Activated CD8-positive, alpha-beta T cell treated with anti-CD3 and anti-CD28 coated beads for 36 hours (primary cell): ENCODE data around the gene ACOT7. TPM values are rescaled to one million over a fixed set of nuclear protein-coding genes. Genes with fewer than 3 reads are reported as not detected.

Experiments
- ATAC-seq: fragments of 200-7000 bp; cut with Tn5 transposase; one replicate; pipeline ENCODE4 v1.10.0; 2021; ENCODE audit warnings: mild to moderate bottlenecking, moderate library complexity
- CTCF ChIA-PET: fragments of 350-600 bp; sonication (Branson Sonifier 250); formaldehyde crosslinking; loops from one replicate; lab custom pipeline; 2021; ENCODE audit warnings: antibody characterized with exemption; lab: Charles Lee
- POLR2A ChIA-PET: fragments of 350-600 bp; sonication (Branson Sonifier 250); formaldehyde crosslinking; loops from one replicate; lab custom pipeline; 2021; ENCODE audit warnings: antibody characterized with exemption; lab: Charles Lee
- DNase-seq: peaks from one replicate; pipeline ENCODE4 v3.0.0-alpha.2; 2020
- H3K27ac Mint-ChIP-seq: one replicate; pipeline ENCODE4 v1.8.0; 2021; ENCODE audit warnings: mild to moderate bottlenecking, mixed read lengths
- H3K27me3 Mint-ChIP-seq: one replicate; pipeline ENCODE4 v1.8.0; 2021; ENCODE audit warnings: mixed read lengths
- H3K36me3 Mint-ChIP-seq: one replicate; pipeline ENCODE4 v1.8.0; 2021; ENCODE audit warnings: low read depth, mixed read lengths
- H3K4me1 Mint-ChIP-seq: one replicate; pipeline ENCODE4 v1.8.0; 2021; ENCODE audit warnings: low read depth, mixed read lengths
- H3K4me3 Mint-ChIP-seq: one replicate; pipeline ENCODE4 v1.8.0; 2021; ENCODE audit warnings: mild to moderate bottlenecking, moderate library complexity, mixed read lengths
- H3K9me3 Mint-ChIP-seq: one replicate; pipeline ENCODE4 v1.8.0; 2021; ENCODE audit warnings: mixed read lengths
- CTCF ChIP-seq: fragments of 200-600 bp; IDR thresholded peaks from one replicate; pipeline ENCODE4 v1.8.0; 2022; ENCODE audit warnings: antibody characterized with exemption, mild to moderate bottlenecking
- intact Hi-C: fragments of 100-400 bp; cut with micrococcal nuclease; formaldehyde crosslinking; loops from one replicate; pipeline ENCODE4 v1.10.0; 2022
- total RNA-seq, 2 experiments: library from RNA; stranded (reverse); gene quantifications; one replicate each; pipeline ENCODE4 v1.2.3, GENCODE V29; 2021

ACOT7 gene
- total RNA-seq, 2 experiments from 2014 or later = 80.4 to 86.7 TPM

- POLR2A ChIA-PET = interaction anchor here (1.0 to 1.2 kb wide), 2 partner anchors 16 to 367 kb away, joined by 3 read pairs; no protein-coding TSS in a partner anchor
- H3K36me3 Mint-ChIP-seq = peaks cover 38% of the 10 kb centered on the region
- no peaks in the 10 kb centered on the region for H3K9me3 Mint-ChIP-seq
- H3K4me1 Mint-ChIP-seq = peaks cover 19% of the 10 kb centered on the region
- peaks cover under 1% of the 10 kb centered on the region for H3K27me3 Mint-ChIP-seq
- intact Hi-C loops = no loop called here
- ATAC-seq (no peak), DNase-seq (no peak)
- no peak overlapping the region for H3K4me3 Mint-ChIP-seq
- no peak overlapping the region for H3K27ac Mint-ChIP-seq
- CTCF ChIA-PET = interaction anchor here (2.4 kb wide), 1 partner anchor 13 kb away, joined by 5 read pairs; no protein-coding TSS in a partner anchor
- TF ChIP-seq CTCF = no peak
Observed at GRCh38 chr1:6233376-6233775, 160.2 kb downstream of the ACOT7 start.

- H3K27ac Mint-ChIP-seq = no peak overlapping the region
- no peak for TF ChIP-seq CTCF
- H3K36me3 Mint-ChIP-seq = peaks cover 33% of the 10 kb centered on the region
- no peaks in the 10 kb centered on the region for H3K9me3 Mint-ChIP-seq
- CTCF ChIA-PET = interaction anchor here (0.6 to 2.4 kb wide), 2 partner anchors 15 to 21 kb away, joined by 3 to 8 read pairs; no protein-coding TSS in a partner anchor
- intact Hi-C loops = no loop called here
- no peak for ATAC-seq
- no peaks in the 10 kb centered on the region for H3K4me1 Mint-ChIP-seq
- POLR2A ChIA-PET = interaction anchor here (1.1 to 1.9 kb wide), 2 partner anchors 9 to 20 kb away, joined by 3 to 4 read pairs; partner anchors contain the start of gene RNF207
- no peaks in the 10 kb centered on the region for H3K27me3 Mint-ChIP-seq
- no peak overlapping the region for H3K4me3 Mint-ChIP-seq
- DNase-seq = no peak
Observed at GRCh38 chr1:6225651-6226050, 167.9 kb downstream of the ACOT7 start.

- intact Hi-C loops = no loop called here
- no peaks in the 10 kb centered on the region for H3K9me3 Mint-ChIP-seq
- ATAC-seq = no peak
- no peak for TF ChIP-seq CTCF
- no peak overlapping the region for H3K4me3 Mint-ChIP-seq
- ChIA-PET CTCF (interaction anchor here (0.6 to 2.4 kb wide), 3 partner anchors 14 to 20 kb away, joined by 3 to 8 read pairs (median 4); no protein-coding TSS in a partner anchor), POLR2A (interaction anchor here (0.7 to 1.9 kb wide), 5 partner anchors 10 to 24 kb away, joined by 3 to 4 read pairs (median 3); partner anchors contain the start of genes ICMT and RNF207)
- H3K4me1 Mint-ChIP-seq = no peaks in the 10 kb centered on the region
- peaks cover 32% of the 10 kb centered on the region for H3K36me3 Mint-ChIP-seq
- H3K27me3 Mint-ChIP-seq = no peaks in the 10 kb centered on the region
- no peak overlapping the region for H3K27ac Mint-ChIP-seq
- no peak for DNase-seq
Observed at GRCh38 chr1:6224718-6225117, 168.8 kb downstream of the ACOT7 start.

- Mint-ChIP-seq H3K36me3 (peaks cover 30% of the 10 kb centered on the region), H3K9me3 (no peaks in the 10 kb centered on the region), H3K27ac (no peak overlapping the region), H3K4me3 (no peak overlapping the region), H3K4me1 (no peaks in the 10 kb centered on the region), H3K27me3 (no peaks in the 10 kb centered on the region)
- ChIA-PET CTCF (interaction anchor here (1.2 to 2.4 kb wide), 2 partner anchors 15 to 19 kb away, joined by 4 to 8 read pairs; no protein-coding TSS in a partner anchor), POLR2A (interaction anchor here (1.2 to 1.8 kb wide), 3 partner anchors 9 to 23 kb away, joined by 3 to 6 read pairs (median 4); no protein-coding TSS in a partner anchor)
- DNase-seq (no peak), ATAC-seq (no peak)
- intact Hi-C loops = no loop called here
- no peak for TF ChIP-seq CTCF
Observed at GRCh38 chr1:6223617-6224016, 169.9 kb downstream of the ACOT7 start.

- no peak for DNase-seq
- Mint-ChIP-seq H3K27ac (no peak overlapping the region), H3K27me3 (no peaks in the 10 kb centered on the region), H3K4me1 (no peaks in the 10 kb centered on the region), H3K36me3 (peaks cover 30% of the 10 kb centered on the region), H3K4me3 (no peak overlapping the region), H3K9me3 (no peaks in the 10 kb centered on the region)
- intact Hi-C loops = no loop called here
- no peak for ATAC-seq
- CTCF ChIA-PET = interaction anchor here (0.7 to 0.9 kb wide), 2 partner anchors 13 kb away, joined by 3 read pairs; partner anchors contain the start of gene ICMT
- POLR2A ChIA-PET = interaction anchor here (1.3 to 1.7 kb wide), 2 partner anchors 10 to 13 kb away, joined by 3 to 6 read pairs; no protein-coding TSS in a partner anchor
- no peak for TF ChIP-seq CTCF
Observed at GRCh38 chr1:6222636-6223035, 170.9 kb downstream of the ACOT7 start.
